CD4-positive, alpha-beta T cell treated with Interleukin-6 at 100 ng/mL for 8 hours (primary cell): ENCODE measurements around the gene LARP1B.
"Not testable (repeated sequence)": the region's sequence is repeated elsewhere in the genome, so short reads cannot be mapped to it uniquely, and the experiment has no call there.

Source experiments
- DNase-seq: peaks from one replicate; pipeline ENCODE4 v3.0.0-alpha.2; 2020; ENCODE audit warnings: mixed read lengths, low spot score

LARP1B gene

DNA sequence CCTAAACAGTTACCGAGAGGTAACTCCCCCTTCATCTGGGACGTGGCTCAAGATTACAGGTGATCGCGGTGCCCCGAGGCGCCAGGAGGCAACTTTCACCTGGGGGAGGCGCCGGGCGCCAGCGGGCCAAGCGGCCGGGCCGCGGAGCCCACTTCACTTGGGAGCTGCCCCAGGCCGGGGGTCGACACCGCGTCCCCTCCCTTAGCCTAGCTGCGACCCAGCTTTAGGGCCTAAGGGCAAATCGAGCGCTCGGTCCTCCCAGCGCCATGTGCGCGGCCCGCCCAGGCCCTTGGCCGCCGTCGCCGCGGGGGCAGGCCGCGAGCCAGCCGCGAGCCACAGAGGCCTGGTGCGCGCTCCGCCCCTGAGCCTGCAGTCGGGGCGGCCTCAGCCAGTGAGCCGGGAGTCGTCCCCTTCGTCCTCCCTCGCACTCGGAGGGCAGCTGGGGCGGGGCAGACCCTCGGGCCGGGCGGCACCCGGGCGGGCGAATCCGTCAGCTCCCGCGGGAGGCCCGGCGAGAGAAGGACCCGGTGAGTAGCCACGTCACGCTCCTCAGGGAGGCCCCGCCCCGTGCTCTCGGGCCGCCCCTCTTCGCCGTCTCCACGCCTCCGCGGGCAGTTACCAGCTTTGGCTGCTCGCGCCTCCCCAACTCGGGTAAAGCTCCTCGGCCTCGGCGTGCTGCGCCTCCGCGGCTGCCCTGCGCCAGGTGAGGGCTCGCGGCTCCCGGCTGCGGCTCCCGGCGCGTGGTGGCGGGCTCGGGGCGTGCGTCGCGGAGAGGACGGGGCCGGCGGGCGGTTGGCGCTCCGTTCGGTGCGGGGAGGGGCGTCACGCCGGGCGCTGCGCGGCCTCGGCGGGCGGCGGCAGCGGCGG lies at the start of gene LARP1B:
LARP1B (plus strand) TSS at position 614 of the 867 bp plus-strand sequence. CDS start 13,640 bp downstream, outside the sequence.
- peak; percentile 91 for DNase-seq

DNA sequence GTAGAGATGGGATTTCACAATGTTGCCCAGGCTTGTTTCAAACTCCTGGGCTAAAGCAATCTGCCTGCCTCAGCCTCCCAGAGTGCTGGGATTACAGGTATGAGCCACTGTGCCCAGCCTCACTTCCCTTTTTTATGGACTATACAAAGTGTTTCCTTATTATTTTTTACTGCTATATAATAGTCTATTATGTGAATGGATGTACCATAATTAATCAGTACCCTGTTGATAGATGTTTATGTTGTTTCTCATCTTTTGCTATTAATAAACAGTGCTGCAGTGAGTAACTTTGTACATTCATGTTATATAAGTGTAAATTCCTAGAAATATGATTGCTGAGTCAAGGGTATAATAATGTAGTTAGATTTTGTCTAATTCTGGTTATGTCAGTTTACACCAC lies 35.8 kb upstream of the LARP1B start:
- DNase-seq, result no peak

DNA sequence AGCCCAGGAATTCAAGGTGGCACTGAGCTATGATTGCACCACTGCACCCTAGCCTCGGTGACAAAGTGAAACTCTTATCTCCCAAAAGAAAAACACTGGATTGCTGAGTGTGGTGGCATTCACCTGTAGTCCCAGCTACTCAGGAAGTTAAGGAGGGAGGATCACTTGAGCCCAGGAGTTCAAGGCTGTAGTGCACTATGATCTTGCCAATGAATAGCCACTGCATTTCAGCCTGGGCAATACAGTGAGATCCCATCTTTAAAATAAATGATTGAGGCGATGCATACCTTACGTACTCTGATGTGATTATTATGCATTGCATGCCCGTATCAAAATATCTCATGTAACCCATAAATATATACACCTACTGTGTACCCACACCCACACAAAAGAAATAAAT lies 31.2 kb upstream of the LARP1B start:
- DNase-seq, result no peak

DNA sequence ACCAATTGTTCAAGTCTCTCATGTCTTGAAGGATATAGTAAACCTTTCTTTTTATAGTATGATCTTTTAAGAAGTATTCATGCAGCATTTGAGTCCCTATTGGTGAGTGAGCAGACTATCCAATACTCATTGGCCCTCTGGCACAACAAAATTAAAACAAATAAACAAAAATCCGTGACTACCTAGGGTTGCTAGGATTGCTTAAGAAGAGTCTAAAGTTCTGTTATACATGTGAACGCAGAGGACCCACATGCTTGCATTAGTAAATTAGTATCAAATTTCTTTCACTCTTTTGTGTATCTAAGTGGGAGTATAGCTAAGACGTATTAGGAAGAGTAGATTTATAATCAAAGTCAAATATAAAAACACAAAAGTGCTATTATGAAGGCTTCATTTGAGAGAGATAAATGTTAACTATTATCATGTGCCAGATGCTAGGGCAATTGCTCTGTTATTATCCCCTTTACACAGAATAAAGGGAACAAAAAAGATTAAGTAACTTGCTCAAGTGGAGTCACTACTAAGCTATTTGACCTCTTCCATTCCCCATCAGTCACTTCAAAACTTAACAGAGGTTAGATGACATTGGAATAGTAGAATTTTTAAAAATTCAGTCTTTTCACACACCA lies 29.2 kb upstream of the LARP1B start:
- no peak for DNase-seq

DNA sequence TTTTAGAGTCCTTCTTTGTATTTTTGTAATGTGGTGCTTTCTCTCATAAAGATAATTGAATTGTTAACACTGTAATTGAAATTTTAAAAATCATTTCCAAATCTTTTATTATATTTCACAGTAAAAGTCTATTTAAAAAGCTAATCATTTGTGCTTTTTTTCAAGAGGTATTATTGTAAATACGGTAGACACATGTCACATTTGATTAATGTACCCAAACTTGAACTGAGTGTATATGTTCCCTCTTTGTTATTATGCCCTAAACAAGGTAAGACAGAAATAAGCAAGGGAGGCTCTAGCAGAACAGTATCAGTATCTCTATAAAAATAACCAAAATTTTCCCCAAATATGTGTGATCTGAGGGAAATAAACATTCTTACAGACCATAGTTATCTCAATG lies 21.5 kb upstream of the LARP1B start:
- no peak for DNase-seq

DNA sequence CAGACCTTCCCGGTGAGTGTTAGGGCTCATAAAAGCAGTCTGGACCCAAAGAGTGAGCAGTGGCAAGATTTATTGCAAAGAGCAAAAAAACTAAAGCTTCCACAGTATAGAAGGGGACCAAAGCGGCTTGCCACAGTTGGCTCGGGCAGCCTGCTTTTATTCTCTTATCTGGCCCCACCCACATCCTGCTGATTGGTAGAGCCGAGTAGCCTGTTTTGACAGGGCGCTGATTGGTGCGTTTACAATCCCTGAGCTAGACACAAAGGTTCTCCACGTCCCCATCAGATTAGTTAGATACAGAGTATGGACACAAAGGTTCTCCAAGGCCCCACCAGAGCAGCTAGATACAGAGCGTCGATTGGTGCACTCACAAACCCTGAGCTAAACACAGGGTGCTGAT lies 14.1 kb upstream of the LARP1B start:
- not testable (repeated sequence) for DNase-seq

DNA sequence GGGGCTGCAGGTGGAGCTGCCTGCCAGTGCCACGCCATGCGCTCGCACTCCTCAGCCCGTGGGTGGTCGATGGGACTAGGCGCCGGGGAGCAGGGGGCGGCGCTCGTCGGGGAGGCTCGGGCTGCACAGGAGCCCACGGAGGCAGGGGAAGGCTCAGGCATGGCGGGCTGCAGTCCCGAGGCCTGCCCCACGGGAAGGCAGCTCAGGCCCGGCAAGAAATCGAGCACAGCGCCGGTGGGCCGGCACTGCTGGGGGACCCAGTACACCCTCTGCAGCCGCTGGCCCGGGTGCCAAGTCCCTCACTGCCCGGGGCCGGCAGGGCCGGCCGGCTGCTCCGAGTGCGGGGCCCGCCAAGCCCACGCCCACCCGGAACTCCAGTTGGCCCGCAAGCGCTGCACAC lies 13.6 kb upstream of the LARP1B start:
- DNase-seq, result not testable (repeated sequence)

DNA sequence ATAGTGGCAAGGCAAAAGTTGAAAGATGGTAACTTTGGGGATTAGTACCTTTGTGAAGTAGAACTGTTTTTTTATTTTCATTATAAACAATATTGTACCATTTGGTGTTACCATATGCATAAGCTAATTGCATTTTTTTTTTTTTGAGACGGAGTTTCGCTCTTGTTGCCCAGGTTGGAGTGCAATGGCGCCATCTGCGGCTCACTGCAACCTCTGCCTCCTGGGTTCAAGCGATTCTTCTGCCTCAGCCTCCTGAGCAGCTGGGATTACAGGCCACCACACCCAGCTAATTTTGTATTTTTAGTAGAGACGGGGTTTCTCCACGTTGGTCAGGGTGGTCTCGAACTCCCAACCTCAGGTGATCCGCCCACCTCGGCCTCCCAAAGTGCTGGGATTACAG lies 9.9 kb upstream of the LARP1B start:
- DNase-seq, result not testable (repeated sequence)

DNA sequence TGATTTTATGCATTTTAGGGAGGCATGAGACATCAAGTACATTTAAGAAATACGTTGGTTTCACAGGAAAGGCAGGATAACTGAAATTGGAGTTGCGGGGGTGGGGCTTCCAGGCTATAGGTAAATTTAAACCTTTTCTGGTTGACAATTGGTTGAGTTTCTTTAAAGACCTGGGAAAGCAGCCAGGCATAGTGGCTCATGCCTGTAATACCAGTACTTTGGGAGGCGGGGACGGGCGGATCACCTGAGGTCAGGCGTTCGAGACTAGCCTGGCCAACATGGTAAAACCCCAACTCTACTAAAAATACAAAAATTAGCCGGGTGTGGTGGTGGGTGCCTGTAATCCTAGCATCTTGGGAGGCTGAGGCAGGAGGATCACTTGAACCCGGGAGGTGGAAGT lies 6.2 kb upstream of the LARP1B start:
- DNase-seq, result not testable (repeated sequence)

DNA sequence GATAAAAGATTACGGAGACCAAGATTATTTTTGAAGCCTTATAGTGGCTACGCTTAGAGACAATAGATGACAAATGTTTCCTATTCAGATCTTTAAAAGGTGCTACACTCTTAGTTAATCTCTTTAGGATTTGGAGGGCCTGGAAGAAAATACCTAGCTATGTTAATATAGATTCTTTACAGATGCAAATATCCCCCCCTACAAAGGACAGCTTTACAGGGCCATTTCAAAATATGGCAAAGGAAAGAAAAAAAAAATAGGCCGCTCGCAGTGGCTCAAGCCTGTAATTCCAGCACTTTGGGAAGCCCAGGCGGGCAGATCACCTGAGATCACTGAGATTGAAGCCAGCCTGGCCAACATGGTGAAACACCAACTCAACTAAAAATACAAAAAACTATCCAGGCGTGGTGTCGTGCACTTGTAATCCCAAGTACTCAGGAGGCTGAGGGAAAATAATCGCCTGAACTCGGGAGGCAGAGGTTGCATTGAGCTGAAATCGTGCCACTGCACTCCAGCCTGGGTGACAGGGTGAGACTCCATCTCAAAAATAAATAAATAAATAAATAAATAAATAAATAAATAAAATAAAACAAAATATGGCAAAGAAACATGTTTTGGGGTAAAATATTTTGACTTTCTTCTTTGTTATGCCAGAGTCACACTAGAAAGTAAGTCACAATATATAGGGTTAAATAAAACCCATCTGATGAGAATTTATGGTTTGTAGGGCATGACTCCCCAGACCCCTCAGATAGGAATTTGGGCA lies 5.5 kb upstream of the LARP1B start:
- not testable (repeated sequence) for DNase-seq

DNA sequence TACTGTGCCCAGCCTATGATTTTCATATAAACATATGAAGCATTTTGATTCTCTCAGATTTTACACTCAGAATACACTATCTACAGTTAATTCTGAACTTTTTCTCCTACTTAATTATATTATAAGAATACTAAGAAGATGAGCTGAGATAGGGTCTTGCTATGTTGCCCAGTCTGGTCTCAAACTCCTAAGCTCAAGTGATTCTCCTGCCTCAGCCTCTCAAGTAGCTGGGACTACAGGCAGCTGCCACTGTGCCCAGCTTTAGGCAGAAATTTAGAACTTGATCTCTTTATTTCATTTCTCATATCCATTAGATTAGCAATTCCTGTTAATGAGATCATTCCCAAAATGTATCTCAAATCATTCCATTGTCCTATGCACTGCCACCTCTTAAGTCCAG lies 4.7 kb upstream of the LARP1B start:
- DNase-seq, result no peak

DNA sequence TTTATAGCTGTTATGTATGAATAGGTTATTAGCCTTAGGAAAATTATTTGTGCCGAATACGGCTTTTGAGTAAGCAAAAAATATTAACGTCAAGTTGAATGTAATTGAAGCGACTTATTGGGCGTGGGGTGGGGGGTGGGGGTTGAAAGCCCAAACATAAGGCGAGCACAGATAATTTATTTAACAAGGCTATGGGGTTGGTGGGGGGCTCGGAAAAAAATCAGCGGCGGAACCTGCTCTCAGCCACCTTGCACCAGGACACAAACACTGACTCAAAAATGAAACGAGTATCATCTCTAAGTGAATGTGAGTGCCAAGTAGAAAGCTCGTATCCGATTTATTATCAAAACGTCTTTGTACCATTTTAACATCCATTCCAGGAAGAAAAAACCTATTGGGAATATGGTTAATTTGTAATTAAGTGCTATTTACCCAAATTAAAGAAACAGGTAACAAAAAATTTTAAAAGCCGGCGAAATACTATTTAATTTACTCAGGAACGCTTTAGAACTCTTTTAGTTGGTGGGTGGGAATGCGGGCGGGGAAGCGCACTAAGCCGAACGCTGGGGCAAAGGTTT lies 902 bp upstream of the LARP1B start:
- no peak for DNase-seq

DNA sequence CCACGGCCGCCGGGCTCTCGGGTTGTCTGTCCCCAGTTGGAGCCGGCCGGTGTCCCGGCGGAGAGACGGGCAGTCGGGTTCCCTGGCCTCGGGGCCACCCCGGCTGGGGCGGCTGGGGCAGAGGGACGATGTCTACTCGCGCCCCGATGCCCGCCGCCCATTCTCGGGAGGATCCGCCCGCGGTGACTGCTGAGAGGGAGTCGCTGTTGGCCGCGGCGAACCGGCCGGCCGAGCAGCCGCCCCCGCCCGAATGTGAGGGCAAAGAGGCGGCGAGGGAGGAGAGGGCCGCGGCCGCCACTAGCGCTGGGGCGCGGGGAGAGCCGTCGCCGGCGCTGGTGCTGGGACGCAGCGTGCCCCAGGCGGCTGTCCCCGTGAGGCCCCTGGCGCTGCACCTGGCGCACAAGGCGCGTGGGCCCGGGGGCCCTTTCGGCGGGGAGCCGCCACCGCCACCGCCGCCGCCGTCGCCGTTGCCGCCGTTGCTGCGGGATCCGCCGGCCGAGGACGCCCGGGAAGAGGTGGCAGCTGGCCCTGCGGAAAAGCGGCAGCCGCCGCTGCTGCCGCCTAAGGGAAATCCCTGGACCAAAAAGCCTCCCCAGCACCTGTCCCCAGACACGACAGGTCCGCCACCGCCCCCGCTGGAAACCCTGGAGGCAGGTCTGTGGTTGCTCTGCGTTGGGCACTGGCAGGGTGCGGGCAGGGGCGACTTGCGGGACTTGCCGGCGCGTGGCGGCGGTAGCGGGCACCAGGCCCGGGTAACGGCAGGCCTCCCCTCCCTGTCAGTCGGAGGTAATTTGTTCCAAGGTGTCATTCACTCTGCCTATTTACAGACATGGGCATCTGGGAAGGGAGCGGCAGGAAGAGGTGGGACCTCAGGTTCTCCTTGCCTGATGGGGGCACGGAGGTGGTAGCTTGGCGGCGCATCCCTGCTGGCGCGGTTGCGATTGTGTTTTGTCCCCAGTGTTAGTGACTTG lies 739 bp downstream of the LARP1B start:
- DNase-seq, result peak; percentile 41

DNA sequence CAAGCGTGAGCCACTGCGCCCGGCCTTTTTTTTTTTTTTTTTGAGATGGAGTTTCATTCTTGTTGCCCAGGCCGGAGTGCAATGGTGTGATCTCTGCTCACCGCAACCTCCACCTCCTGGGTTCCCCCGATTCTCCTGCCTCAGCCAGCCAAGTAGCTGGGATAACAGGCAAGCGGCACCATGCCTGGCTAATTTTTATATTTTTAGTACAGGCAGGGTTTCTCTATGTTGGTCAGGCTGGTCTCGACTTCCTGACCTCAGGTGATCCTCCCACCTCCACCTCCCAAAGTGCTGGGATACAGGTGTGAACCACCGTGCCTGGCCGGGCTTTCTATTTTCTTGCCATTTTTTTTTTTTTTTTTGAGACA lies 5.3 kb downstream of the LARP1B start:
- DNase-seq, result not testable (repeated sequence)

DNA sequence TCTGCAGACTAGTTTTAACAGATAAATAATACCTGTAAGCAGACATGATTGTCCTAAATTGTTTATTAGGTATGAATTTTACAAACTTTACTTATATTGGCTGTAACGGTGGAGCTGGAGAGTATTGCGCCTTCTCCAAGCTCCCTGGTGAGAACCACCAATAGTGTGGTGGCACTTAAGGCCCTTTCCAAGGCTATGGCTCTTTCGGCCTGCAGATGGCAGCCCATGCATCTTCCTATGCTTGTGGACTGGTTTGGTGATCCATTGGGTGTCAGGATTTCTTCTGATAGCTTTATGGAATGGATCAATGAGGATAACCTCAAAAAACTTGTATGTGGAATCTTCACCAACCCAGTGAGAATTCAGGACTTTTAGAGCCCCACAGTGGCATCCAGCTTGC lies 7.8 kb downstream of the LARP1B start:
- no peak for DNase-seq

DNA sequence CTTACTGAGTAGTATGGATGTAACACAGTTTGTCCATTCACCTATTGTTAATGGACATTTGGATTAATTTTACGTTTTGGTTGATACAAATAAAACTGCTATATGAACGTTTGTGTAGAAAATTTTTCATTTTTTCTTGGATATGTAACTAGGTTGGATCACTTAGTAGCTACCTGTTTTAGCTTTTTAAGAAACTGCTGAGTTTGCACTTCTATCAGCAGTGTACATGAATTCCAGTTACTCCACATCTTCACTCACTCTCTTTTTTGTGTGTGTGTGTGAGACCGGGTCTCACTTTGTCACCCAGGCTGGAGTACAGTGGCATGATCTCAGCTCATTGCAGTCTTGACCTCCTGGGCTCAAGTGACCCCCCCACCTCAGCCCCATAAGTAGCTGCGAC lies 15.4 kb downstream of the LARP1B start:
- no peak for DNase-seq

DNA sequence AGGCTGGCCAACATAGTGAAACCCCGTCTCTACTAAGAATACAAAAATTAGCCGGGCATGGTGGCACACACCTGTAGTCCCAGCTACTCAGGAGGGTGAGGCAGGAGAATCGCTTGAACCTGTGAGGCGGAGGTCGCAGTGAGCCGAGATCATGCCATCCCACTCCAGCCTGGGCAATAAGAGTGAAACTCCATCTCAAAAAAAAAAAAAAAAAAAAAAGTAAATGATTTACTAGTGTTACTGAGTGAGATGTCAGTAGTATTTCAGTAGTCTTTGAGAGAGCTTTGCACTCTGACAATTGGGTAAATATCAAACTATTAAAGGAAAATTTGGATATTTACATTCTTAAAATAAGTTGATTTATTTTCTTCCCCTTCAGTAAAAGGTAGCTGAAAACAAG lies 34.2 kb downstream of the LARP1B start:
- not testable (repeated sequence) for DNase-seq

DNA sequence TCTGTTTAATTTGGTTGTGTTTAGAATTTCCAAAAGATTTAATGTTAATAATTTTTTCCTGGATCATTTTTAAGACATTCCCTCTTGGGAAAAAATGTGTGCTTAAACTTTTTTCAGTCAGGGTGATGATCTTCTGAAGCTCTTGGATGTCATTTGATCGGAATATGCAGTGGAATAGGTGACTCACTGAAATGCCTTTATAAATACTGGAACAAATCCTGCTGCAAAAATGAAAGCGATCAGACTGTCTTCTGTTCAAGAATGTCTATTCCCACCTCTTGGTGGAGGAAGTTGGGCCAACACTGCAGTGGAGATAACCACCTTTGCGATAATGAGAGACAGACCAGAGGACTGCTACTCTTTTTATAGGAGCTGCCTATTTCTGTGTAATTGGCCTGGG lies 46.7 kb downstream of the LARP1B start:
- no peak for DNase-seq

DNA sequence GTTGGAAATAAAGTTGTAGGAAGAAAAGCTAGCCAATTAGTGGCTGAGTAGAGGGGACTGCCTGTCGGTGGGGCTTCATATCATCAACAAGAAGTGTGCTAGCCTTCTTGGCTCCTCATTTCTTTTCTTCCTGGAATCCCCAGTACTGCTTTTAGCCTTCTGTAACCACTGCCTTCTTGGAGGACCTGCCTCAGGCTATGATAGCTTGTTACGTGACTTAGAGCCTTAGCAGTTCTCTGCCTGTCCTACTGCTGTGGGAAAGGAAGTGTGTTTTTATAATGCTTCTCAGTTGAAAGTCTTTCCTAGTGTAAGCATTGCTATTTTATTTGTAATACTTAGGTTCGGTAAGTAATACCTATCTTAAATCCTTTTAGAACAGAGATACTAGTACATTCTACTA lies 61.9 kb downstream of the LARP1B start:
- DNase-seq, result no peak

DNA sequence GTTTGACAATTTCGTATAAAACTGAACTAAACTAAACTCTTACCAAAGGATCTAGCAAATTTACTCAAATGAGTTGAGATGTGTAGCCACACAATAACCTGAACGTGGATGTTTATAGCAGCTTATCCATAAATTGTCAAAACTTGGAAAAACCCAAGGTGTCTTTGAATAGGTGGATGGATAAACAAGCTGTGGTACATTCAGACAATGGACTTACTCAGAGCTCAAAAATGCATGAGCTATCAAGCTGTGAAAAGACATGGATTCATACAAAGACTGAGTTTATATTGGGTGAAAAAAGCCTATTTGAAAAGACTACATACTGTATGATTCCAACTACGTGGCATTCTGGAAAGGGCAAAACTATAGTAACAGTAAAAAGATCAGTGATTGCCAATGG lies 69.5 kb downstream of the LARP1B start:
- no peak for DNase-seq

DNA sequence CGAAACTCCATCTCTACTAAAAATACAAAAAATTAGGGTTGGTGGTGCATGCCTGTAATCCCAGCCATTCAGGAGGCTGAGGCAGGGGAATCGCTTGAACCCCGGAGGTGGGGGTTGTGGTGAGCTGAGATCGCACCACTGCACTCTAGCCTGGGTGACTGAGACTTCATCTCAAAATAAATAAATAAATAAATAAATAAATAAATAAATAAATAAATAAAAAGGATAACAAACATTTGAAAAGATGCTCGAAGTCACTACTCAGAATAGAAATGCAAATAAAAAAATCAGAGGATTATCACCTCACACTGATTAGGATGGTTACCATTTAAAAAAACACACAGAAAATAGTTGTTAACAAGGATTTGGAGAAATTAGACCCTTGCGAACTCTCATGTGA lies 73.8 kb downstream of the LARP1B start:
- no peak for DNase-seq
